IPS-18a (cell line): ENCODE data around the gene B3GNT7.

Experiments used
- H3K27ac ChIP-seq: one replicate; pipeline ENCODE4 v1.5.1; 2013; ENCODE audit warnings: low read length
- H3K27me3 ChIP-seq: one replicate; pipeline ENCODE4 v1.6.1; 2013; ENCODE audit warnings: mild to moderate bottlenecking, low read length; ENCODE audit not compliant: control insufficient read depth, insufficient read depth
- H3K36me3 ChIP-seq: one replicate; pipeline ENCODE4 v1.6.1; 2013; ENCODE audit warnings: low read depth, low read length; ENCODE audit not compliant: control insufficient read depth
- H3K4me1 ChIP-seq: one replicate; pipeline ENCODE4 v1.6.1; 2013; ENCODE audit warnings: low read depth, low read length; ENCODE audit not compliant: control insufficient read depth
- H3K4me3 ChIP-seq: one replicate; pipeline ENCODE4 v1.5.1; 2013; ENCODE audit warnings: low read length
- H3K9ac ChIP-seq: one replicate; pipeline ENCODE4 v1.6.1; 2013; ENCODE audit warnings: mild to moderate bottlenecking, low read length, moderate library complexity
- H3K9me3 ChIP-seq: one replicate; pipeline ENCODE4 v1.6.1; 2013; ENCODE audit warnings: low read depth, low read length; ENCODE audit not compliant: control insufficient read depth

B3GNT7 gene

DNA sequence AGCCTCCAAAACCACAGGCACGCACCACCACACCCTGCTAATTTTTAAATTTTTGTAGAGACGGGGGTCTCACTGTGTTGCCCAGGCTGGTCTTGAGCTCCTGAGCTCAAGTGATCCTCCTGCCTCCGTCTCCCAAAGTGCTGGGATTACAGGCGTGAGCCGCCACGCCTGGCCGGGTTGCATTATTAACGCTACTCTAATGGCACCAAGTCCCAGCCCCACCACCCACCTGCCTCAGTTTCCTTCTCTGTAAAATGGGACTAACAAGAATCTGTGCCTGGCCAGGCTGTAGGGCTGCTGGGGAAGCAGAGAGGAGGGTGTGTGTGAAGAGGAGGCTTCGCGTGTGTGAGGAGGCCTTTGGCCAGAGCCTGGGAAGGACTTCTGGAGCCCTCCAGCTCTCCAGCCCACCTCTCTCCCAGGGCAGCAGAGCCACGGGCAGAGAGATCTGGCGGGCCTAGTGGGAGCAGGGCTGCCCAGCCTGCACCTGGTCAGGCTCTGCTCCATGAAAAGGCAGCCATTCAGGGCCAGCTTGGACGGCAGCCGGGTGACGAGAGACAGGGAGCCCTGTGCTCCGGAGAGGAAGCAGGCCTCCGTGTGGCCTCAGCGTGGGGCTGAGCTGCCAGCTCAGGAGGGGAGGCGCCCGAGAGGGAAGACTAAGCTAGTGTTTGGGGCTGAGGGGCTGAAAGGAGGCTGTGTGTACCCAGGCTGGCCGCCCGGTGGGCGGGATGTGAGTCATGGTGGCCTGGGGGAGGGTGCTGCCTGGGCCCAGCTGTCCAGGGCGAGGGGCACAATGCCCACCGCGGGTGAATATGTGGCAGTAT is 7.4 kb upstream of the B3GNT7 start:
- no peak overlapping the region for H3K27ac ChIP-seq
- no peaks in the 10 kb centered on the region for H3K9me3 ChIP-seq
- no peaks in the 10 kb centered on the region for H3K27me3 ChIP-seq
- H3K36me3 ChIP-seq: no peaks in the 10 kb centered on the region
- H3K9ac ChIP-seq: no peak overlapping the region
- peaks cover 7% of the 10 kb centered on the region for H3K4me1 ChIP-seq
- no peak overlapping the region for H3K4me3 ChIP-seq

DNA sequence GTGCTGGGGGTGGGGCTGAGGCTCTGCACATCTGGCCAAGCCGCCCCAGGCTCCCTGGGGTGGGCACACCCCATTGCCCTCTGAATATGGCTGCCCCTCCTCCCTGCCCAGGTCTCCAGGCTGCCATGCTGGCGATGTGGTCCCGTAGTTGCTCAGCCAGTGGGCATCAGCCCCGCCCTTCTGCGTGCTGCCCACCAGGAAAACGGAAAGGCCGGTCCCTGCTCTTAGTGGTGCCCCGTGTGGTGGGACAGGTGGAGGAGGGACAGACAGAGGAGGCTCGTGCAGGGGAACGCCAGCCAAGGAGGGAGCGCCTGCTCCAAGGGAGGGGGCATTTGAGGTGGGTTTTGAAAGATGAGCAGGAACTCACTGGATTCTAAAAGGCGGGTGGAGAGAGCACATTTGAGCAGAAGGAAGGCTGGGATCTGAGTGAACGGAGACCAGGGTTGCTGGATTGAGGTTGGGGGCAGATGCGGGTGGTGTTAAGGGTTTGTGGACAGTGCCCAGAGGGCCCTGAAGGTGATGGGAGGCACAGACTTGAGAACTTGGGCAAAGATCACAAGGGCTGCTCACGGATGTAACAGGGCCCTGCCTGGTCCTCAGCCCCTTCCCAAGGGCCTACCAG is 6.7 kb upstream of the B3GNT7 start:
- Histone ChIP-seq H3K4me3 (no peak overlapping the region), H3K9me3 (no peaks in the 10 kb centered on the region), H3K4me1 (peaks cover 13% of the 10 kb centered on the region), H3K36me3 (no peaks in the 10 kb centered on the region), H3K27ac (no peak overlapping the region), H3K9ac (no peak overlapping the region), H3K27me3 (no peaks in the 10 kb centered on the region)

DNA sequence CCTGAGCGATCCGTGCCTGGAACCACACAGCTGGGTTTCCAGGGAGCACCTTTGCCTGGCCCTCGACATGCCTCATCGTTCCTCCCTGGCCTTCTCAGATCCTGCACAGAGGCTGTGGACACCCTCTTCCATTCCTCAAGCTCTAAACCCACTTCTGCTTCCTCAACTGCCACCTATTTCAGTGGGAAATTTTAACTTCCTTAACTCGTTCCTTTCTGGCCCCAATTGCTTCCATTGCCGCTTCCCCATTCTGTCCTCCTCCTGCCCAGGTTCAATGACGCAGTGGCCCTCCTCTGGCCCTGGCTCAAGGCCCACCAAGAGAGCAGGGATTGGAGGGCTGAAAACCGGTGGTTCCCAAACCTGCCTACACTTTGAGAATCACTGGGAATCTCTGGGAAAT is 4.8 kb upstream of the B3GNT7 start:
- H3K4me1 ChIP-seq: peaks cover 18% of the 10 kb centered on the region
- no peak overlapping the region for H3K9ac ChIP-seq
- H3K27ac ChIP-seq: no peak overlapping the region
- H3K4me3 ChIP-seq: no peak overlapping the region
- H3K27me3 ChIP-seq: no peaks in the 10 kb centered on the region
- no peaks in the 10 kb centered on the region for H3K9me3 ChIP-seq
- H3K36me3 ChIP-seq: no peaks in the 10 kb centered on the region

DNA sequence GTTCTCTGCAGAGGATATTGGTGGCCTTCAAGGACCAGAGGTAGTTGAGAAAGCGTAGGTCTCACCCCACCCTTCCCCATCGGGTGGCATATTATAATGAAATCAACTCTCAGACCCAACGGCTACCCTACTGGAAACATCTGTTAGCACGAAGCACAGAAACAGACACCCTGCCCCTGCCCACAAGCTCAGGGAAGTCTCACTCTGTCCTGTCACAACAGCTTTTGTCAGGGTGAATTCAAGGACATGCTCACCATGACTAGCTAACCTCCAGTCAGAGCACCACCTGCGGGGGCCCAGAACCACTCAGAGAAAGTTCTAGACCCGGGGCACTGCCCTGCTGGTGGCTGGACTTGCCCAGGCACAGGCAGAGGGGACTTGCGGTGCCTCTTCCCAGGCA is 3.5 kb upstream of the B3GNT7 start:
- H3K27ac ChIP-seq: no peak overlapping the region

DNA sequence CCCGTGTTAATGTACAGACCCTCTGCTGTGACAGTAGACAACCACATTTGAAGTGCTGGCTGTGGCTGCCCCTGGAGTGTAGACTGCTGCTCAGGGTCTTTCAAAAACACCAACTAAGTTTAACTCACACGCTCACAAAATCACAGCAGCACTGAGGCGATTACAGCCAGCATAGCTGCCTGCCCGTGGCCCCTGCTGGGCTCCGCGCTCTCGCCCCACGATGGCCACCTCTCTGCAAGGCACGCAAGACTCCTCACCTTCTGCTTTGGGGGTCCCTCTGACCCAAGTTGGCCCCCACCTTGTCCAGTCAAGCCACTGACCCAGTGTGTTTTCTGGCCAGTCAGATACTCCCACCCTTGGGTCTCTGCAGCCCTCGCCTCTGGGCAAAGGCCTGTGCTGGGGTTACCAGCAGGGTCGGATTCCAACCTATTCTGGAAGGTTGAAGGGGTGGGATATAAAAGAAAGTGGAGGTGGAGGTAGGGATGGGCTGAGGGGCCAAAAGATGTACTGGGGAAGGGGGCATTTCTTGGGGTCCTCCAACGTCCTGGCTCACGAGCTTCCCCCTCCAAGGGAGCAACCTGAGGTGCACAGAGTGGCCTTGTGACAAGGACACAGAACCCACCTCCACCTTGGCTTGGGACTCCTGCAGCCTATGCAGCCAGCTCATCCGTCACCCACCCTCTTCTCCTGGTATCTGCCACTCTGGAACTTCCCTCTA is 2.9 kb upstream of the B3GNT7 start:
- no peak overlapping the region for H3K27ac ChIP-seq
- peaks cover 18% of the 10 kb centered on the region for H3K4me1 ChIP-seq
- H3K27me3 ChIP-seq: peaks cover 5% of the 10 kb centered on the region
- no peak overlapping the region for H3K4me3 ChIP-seq
- H3K36me3 ChIP-seq: no peaks in the 10 kb centered on the region
- no peak overlapping the region for H3K9ac ChIP-seq
- H3K9me3 ChIP-seq: no peaks in the 10 kb centered on the region

More for the DNA sequence above, 3.5 kb upstream of the B3GNT7 start:
- peaks cover 18% of the 10 kb centered on the region for H3K4me1 ChIP-seq
- H3K9ac ChIP-seq: no peak overlapping the region
- no peak overlapping the region for H3K4me3 ChIP-seq
- peaks cover 5% of the 10 kb centered on the region for H3K27me3 ChIP-seq
- H3K36me3 ChIP-seq: no peaks in the 10 kb centered on the region
- H3K9me3 ChIP-seq: no peaks in the 10 kb centered on the region

DNA sequence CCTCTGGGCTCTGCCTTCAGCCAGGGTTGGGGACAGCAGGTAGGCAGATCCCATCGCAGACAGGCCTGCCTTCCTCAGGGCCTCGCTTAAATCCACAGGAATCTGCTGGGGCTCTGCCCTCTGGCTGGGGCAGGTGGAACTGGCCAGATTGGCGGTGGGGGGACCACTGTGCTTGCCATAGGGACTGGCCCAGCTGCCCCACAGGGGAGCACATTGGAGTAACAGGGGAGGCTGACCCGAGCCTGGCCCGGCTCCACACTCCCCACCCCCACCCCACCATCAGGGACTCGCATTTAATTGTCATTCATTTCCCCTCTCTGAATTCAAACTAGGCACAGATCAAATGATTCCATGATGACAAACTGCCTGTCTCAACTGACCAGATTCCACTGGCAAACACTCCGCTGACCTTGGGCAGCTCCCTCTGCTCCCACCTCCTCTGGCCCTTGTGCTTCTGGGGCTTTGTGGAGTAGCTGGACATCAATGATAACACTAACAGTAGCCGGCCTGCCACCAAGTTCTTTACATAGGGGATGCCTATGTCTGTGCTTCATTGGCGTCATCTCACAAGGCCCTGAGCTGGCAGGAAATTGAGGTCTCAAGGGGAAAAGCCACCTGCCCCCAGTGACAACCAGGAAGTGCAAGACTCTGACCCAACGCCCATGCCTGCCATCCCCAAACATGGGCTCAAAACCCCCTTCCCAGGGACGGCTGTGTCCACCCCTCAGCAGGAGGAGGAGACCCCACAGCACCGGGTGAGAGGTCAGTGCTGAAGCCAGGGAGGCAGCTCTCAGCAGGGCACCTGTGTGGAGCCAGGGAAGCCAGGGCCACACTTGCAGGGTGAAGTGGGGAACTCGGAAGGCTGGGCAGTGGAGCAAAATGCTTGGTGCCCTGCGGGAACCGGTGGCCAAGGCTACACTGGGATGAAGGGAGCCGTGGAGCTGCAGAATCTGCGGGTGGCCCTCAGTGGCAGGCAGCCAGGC is 2.1 kb upstream of the B3GNT7 start:
- Histone ChIP-seq H3K9ac (no peak overlapping the region), H3K9me3 (no peaks in the 10 kb centered on the region), H3K27me3 (peaks cover 5% of the 10 kb centered on the region), H3K27ac (no peak overlapping the region), H3K4me1 (peaks cover 18% of the 10 kb centered on the region), H3K4me3 (no peak overlapping the region), H3K36me3 (peaks cover 5% of the 10 kb centered on the region)

DNA sequence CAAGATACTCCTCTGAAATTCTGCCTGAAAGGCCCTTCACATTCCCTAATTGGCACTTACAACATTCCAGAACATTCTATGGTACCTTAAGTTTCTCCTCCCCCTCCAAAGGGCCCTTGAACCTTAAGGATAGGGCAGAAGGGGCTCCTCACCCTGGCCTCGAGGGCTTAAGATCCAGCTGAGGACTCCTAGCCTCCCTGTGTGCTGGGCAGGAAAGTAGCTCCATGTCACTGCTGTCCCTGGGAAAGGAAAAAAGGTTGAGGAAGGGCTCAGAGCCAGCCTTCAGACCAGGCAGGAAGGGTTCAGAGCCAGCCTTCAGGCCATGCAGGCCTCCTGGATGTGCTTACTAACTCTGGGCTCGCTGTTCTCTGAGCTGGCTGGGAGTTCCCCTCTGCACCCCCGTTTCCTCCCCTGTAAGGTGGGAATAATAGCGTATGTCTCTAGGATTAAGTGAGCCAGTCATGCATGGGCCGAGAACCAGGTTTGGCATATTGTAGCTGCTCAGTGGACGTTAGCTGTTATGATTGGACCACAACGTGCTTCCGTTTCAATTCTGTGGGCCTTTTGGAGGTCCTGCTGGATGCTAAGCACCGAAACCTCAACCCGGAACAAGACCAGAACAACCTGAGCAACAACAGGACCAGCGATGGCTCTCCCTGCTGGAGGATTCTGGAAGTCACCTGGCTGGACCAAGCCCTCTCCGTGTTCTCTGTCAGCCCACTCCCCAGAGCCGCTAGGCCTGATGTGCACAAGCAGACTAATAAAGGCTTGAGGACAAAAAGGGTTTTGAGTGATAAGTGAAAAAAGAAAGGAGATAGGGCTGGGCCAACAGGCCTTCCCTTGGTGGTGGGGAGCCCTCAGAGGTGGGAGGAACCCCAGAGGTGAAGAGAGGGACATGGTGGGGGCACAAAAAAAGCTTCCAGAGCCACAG is 1.0 kb upstream of the B3GNT7 start:
- H3K36me3 ChIP-seq: peaks cover 13% of the 10 kb centered on the region
- no peak overlapping the region for H3K27ac ChIP-seq
- no peaks in the 10 kb centered on the region for H3K9me3 ChIP-seq
- H3K4me1 ChIP-seq: peaks cover 18% of the 10 kb centered on the region
- H3K27me3 ChIP-seq: peaks cover 5% of the 10 kb centered on the region
- H3K9ac ChIP-seq: no peak overlapping the region
- H3K4me3 ChIP-seq: peak overlapping the region; percentile 47

DNA sequence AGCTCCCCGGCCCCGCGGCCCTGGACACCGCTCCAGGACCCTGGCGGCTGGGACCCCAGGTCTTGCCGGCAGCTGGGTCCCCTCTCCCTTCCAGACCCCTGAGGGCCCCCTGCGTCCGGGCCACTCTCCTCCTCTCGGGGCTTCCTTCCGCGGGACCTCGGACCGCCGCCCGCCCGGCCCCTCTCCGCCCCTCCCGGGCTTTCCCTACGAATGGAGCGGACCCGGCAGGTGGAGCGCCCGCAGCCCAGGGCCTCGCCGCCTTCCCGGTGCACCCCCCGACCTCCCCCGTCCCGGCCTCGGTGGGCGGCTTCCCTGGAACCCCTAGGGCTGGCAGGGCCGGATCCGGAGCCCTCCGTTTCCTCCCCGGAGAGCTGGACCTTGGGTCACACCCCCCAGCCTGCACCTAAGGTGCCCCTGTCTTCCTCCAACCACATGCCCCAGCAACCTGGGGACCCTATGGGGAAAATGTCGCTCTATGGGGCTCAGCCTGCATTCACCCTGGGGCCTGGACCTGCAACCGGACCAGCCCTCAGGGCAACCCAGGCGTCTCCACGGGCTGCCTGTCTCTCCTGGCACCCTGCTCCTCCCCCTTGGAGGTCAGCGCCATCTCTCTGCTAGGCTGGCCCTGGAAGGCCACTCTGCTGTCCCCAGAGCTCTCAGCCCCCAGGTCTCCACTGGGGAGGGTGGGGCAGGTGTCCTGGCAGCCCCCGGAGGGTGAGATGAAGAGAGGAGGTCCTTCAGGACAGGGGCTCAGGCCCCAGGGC is 730 bp downstream of the B3GNT7 start:
- Histone ChIP-seq H3K27me3 (peaks cover 5% of the 10 kb centered on the region), H3K4me3 (peak overlapping the region; percentile 63), H3K36me3 (peaks cover 13% of the 10 kb centered on the region), H3K9ac (peak overlapping the region; percentile 9), H3K27ac (no peak overlapping the region), H3K9me3 (no peaks in the 10 kb centered on the region), H3K4me1 (peaks cover 27% of the 10 kb centered on the region)

DNA sequence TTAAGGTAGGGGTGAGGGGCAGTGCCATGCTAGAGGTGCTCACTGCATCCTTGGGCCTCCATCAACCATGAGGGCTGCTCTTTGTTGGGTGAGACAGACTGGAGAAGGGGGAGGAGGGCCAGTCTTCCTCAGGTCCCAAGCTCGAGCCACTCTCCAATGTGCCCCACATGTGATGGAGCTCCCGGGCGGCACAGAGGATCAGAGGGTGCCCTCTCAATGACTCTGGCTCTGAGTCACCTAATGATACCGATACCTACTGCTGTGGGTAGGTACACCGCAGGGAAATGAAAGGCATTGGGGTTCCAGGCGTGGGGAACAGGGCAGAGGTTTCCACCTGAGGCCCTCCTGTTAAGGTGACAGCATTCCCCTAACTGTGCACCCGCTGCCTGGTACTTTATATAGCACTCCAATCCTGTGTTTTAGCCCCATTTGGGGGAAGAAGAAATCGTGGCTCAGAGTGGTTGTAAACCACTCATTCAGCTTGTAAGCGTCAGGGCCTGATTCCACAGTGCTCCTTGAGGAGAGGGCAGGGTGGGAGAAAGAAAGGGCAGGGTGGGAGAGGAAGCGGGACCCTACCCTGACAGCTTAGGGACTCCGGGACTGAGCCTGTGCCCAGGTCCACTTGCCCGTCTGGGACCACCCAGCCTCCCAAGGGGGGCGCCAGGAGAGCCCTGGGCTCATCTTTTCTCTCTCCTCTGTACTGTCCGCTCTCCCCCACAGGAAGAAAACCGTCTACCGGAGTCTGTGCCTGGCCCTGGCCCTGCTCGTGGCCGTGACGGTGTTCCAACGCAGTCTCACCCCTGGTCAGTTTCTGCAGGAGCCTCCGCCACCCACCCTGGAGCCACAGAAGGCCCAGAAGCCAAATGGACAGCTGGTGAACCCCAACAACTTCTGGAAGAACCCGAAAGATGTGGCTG is 1.8 kb downstream of the B3GNT7 start:
- Histone ChIP-seq H3K4me1 (peaks cover 27% of the 10 kb centered on the region), H3K9me3 (no peaks in the 10 kb centered on the region), H3K9ac (no peak overlapping the region), H3K36me3 (peaks cover 13% of the 10 kb centered on the region), H3K27ac (no peak overlapping the region), H3K27me3 (peaks cover 5% of the 10 kb centered on the region), H3K4me3 (peak overlapping the region; percentile 63)
